ENCODE results near the gene POLR2L.

POLR2L gene

DNA sequence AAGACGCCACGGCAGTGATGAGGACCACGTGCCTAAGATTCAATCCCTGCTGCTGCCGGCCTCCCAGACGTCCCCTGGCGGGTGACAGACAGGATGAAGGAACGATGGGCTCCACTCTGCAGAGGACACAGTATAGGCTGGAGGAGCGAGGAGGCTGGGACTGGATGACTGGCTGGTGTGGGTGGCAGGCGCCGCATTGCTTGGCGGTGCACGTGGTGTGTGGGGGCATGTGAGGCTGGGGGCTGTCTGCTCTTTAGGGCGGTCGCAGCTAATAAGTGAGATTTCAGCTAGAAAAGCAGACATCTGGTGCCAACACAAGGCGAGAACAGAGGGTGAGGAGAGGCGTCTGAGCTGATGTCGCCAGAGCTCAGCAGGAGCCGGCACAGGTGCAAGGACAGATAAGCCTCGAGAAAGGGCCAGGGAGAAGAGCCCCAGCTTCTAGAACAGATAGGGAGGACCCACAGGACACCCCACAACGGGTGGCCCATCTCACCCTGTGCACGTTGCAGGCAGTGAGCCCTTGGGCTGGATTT is 33.5 kb upstream of the POLR2L start:
- peaks cover 3% of the 10 kb centered on the region for H3K36me3 Mint-ChIP-seq (ENCODE audit: low read depth)
- no peaks in the 10 kb centered on the region for H3K4me1 Mint-ChIP-seq (ENCODE audit: low read depth)
- H3K4me3 Mint-ChIP-seq = no peak overlapping the region
- no peaks in the 10 kb centered on the region for H3K9me3 Mint-ChIP-seq
- DNase-seq (ENCODE audit: low spot score) = no peak
- no peaks in the 10 kb centered on the region for H3K27me3 Mint-ChIP-seq (ENCODE audit: low read depth)
- H3K27ac Mint-ChIP-seq = no peak overlapping the region

DNA sequence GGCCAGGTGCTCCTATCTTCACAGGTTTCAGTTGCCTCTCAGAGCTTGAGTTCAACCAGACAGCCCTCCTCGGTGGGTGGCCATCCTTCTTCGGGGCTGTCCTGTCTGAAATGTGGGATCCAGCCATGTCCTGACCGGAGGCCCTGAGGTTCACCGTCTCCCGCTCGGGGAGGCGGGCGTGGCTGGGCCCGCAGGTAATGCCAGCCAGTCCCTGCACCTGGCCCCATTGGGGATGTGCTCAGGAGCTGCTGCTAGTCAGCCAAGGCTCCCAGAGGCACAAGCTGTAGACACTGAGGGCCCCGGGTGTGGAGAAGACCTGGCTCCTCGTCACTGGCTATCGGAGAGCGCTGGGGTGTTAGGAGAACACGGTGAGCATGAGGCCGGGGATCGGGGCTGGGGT is 32.9 kb upstream of the POLR2L start:
- peaks cover 3% of the 10 kb centered on the region for H3K36me3 Mint-ChIP-seq (ENCODE audit: low read depth)
- H3K4me1 Mint-ChIP-seq (ENCODE audit: low read depth) = no peaks in the 10 kb centered on the region
- H3K4me3 Mint-ChIP-seq = no peak overlapping the region
- DNase-seq (ENCODE audit: low spot score) = no peak
- H3K27ac Mint-ChIP-seq = no peak overlapping the region
- H3K27me3 Mint-ChIP-seq (ENCODE audit: low read depth) = no peaks in the 10 kb centered on the region
- H3K9me3 Mint-ChIP-seq = no peaks in the 10 kb centered on the region

DNA sequence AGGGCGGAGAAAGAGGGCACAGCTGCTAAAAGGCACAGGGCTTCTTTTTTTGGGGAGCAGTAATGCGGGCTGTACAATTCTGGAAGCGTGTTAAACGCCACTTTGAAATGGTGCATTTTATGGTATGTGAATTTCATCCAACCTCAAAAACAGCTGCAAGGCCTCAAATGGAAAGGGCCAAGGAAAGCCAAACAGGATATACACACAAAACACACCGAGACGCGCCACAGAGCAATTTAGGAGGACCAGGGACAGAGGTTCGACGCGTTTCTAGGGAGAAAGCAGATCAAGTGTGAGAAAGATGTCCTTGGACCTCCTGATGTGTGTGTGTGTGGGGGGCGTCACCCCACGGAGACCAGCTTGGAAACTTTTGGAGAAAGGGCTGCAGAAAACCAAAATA is 31.4 kb upstream of the POLR2L start:
- Mint-ChIP-seq H3K36me3 (ENCODE audit: low read depth) (no peaks in the 10 kb centered on the region), H3K9me3 (no peaks in the 10 kb centered on the region), H3K27me3 (ENCODE audit: low read depth) (no peaks in the 10 kb centered on the region), H3K4me1 (ENCODE audit: low read depth) (no peaks in the 10 kb centered on the region), H3K27ac (no peak overlapping the region), H3K4me3 (no peak overlapping the region)
- DNase-seq (ENCODE audit: low spot score) = no peak

DNA sequence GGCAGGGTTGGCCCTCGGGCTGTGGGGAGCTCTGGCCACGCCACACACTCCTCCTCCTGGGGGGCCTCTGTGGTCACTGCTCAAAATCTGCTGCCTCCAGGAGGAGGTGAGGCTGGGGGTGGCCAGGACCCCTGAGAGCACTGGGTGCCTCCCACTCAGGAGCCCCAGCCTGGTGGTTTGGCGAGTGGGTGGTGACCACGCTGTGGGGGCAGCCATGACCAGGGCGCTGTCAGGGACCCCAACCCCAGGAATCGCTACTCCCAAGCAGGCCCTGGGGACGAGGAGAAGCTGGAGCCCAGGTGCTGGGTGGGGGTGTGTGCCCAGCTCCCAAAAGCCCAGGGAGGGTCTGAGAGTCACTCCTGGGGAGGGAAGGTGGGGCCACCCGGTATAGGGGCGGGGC is 30.5 kb upstream of the POLR2L start:
- no peaks in the 10 kb centered on the region for H3K27me3 Mint-ChIP-seq (ENCODE audit: low read depth)
- DNase-seq (ENCODE audit: low spot score) = no peak
- H3K9me3 Mint-ChIP-seq = no peaks in the 10 kb centered on the region
- H3K27ac Mint-ChIP-seq = no peak overlapping the region
- H3K36me3 Mint-ChIP-seq (ENCODE audit: low read depth) = no peaks in the 10 kb centered on the region
- H3K4me1 Mint-ChIP-seq (ENCODE audit: low read depth) = no peaks in the 10 kb centered on the region
- H3K4me3 Mint-ChIP-seq = no peak overlapping the region

DNA sequence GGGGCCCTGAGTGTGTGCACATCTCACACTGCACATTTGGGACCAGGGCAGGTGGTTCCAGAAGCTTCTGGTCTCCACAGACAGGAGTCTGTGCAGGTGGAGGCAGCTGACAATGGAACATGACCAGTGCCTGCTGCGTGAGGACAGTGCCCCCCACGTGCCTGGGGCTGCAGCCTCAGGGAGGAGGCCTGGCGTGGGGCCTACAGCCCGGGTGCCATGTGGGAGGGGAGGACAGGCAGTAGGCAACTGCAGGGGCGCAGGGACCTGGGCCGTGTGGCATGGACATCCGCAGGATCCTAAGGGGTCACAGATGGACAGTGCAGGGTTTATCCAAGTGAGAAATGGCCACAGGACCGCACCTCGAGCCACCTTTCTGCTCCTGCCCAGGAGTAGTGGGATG is 29.1 kb upstream of the POLR2L start:
- Mint-ChIP-seq H3K4me1 (ENCODE audit: low read depth) (no peaks in the 10 kb centered on the region), H3K4me3 (no peak overlapping the region), H3K27ac (no peak overlapping the region), H3K9me3 (no peaks in the 10 kb centered on the region), H3K27me3 (ENCODE audit: low read depth) (no peaks in the 10 kb centered on the region), H3K36me3 (ENCODE audit: low read depth) (no peaks in the 10 kb centered on the region)
- DNase-seq (ENCODE audit: low spot score) = no peak

DNA sequence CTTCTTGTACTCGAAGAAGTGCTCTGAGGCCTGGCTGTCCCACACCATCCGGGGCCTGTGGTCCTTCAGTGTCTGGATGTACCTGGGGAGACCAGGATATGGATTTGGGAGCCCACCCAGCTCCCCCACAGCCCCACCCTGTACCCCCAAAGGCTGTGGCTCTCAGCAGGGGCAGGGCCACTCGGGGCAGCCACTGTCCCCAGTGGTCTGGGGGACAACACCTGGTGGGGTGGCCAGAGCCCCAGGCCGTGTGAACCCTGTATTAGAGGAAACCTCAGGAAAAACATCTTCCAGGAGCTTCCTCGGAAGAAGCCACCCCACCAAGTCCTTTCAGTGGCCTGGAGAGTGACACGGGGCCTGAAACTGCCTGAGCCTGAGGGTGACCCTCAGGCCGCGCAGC is 28.1 kb upstream of the POLR2L start:
- no peaks in the 10 kb centered on the region for H3K9me3 Mint-ChIP-seq
- H3K4me3 Mint-ChIP-seq = no peak overlapping the region

DNA sequence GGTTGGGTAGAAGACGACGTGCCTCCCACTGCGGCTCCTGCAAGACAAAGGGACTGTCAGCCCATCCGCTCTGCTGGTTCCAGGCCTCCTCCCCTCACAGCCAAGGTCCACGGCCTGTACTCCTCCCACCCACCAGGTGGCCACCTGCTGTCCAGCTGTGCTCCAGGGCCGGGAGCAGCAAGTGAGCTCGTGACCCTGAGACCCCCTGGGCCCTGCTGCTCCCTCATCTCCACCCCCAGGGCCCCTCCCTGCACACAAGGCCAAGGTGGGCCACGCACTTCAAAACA is 27.7 kb upstream of the POLR2L start:
- Mint-ChIP-seq H3K36me3 (ENCODE audit: low read depth) (no peaks in the 10 kb centered on the region), H3K27ac (no peak overlapping the region), H3K4me1 (ENCODE audit: low read depth) (no peaks in the 10 kb centered on the region), H3K9me3 (no peaks in the 10 kb centered on the region), H3K27me3 (ENCODE audit: low read depth) (no peaks in the 10 kb centered on the region), H3K4me3 (no peak overlapping the region)
- DNase-seq (ENCODE audit: low spot score) = no peak

More for the DNA sequence above, 28.1 kb upstream of the POLR2L start:
- no peaks in the 10 kb centered on the region for H3K27me3 Mint-ChIP-seq (ENCODE audit: low read depth)
- no peak overlapping the region for H3K27ac Mint-ChIP-seq
- DNase-seq (ENCODE audit: low spot score) = no peak
- no peaks in the 10 kb centered on the region for H3K36me3 Mint-ChIP-seq (ENCODE audit: low read depth)
- H3K4me1 Mint-ChIP-seq (ENCODE audit: low read depth) = no peaks in the 10 kb centered on the region

DNA sequence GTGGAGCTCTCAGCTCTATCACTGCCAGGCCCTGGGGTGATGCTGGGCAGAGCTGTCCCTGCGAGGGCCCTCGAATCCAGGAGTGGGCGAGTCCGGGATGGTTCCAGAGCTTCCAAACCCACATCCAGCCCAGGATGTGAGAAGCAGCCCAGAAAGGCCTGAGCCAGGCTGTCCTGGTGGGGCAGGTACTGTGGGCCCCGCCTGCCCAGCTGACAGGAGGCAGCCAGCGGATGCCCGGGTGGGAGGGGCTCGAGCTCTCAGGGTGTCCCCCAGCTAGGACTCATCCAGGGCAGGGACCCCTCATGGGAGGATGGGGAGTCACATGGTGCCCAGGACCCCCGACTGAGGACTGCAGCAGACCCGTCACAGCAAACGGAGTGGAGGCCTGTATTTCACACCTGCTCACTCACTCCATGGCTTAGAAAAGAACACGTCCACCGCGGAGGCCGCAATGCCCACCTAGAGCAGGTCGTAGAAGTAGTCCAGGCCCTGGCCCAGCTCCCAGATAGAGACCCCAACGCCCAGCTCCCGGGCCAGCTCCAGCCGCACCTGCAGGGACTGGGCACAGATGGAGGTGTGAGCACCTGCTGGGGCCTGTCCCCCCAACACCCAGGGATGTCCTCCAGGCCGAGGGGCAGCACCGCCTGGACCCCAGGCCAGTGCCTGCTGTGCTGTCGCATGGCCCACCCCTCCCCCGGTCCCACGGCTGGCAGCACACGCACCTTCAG is 27.2 kb upstream of the POLR2L start:
- H3K4me3 Mint-ChIP-seq = no peak overlapping the region
- H3K9me3 Mint-ChIP-seq = no peaks in the 10 kb centered on the region
- no peaks in the 10 kb centered on the region for H3K36me3 Mint-ChIP-seq (ENCODE audit: low read depth)
- no peaks in the 10 kb centered on the region for H3K4me1 Mint-ChIP-seq (ENCODE audit: low read depth)
- no peak for DNase-seq (ENCODE audit: low spot score)
- no peaks in the 10 kb centered on the region for H3K27me3 Mint-ChIP-seq (ENCODE audit: low read depth)
- H3K27ac Mint-ChIP-seq = no peak overlapping the region

DNA sequence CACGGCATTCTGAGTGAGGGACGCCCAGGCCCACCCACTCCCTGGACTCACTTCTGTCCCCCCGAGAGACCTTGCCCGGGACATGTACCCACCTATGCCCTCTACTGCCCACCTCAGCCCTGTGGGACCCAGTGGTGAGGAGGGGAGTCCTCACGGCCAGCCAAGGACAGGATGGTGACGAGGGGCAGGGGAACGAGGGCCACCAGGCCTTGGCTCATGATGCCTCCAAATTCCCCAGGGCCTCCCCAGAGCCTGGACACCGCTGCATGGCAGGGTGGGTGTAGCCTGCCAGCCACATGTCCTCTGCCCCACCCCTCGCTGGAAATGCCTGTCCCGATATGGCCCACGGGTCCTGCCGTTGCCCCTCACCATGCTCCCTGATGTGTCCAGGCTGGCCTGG is 26.5 kb upstream of the POLR2L start:
- no peaks in the 10 kb centered on the region for H3K36me3 Mint-ChIP-seq (ENCODE audit: low read depth)
- H3K27me3 Mint-ChIP-seq (ENCODE audit: low read depth) = no peaks in the 10 kb centered on the region
- no peaks in the 10 kb centered on the region for H3K4me1 Mint-ChIP-seq (ENCODE audit: low read depth)
- no peak overlapping the region for H3K4me3 Mint-ChIP-seq
- H3K9me3 Mint-ChIP-seq = no peaks in the 10 kb centered on the region
- DNase-seq (ENCODE audit: low spot score) = no peak
- no peak overlapping the region for H3K27ac Mint-ChIP-seq

DNA sequence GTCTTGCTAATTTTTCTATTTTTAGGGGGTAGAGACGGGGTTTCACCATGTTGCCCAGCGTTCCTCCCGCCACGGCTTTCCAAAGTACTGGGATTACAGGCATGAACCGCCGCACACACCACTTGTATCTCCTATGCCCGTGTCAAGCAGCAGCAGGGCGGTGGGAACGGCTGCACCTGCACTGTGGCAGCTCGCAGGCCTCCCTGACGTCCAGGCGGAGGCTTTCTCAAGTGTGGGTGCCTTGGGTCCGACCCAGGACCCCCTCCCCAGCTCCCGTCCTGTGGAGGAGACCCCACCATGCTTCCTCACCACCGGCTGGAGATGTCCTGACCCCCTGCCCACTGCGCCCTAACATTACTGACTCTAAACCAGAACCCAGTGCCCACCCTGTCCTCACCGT is 26.1 kb upstream of the POLR2L start:
- no peaks in the 10 kb centered on the region for H3K4me1 Mint-ChIP-seq (ENCODE audit: low read depth)
- H3K36me3 Mint-ChIP-seq (ENCODE audit: low read depth) = no peaks in the 10 kb centered on the region
- no peak overlapping the region for H3K27ac Mint-ChIP-seq
- no peaks in the 10 kb centered on the region for H3K27me3 Mint-ChIP-seq (ENCODE audit: low read depth)
- no peak for DNase-seq (ENCODE audit: low spot score)
- H3K4me3 Mint-ChIP-seq = no peak overlapping the region
- no peaks in the 10 kb centered on the region for H3K9me3 Mint-ChIP-seq

DNA sequence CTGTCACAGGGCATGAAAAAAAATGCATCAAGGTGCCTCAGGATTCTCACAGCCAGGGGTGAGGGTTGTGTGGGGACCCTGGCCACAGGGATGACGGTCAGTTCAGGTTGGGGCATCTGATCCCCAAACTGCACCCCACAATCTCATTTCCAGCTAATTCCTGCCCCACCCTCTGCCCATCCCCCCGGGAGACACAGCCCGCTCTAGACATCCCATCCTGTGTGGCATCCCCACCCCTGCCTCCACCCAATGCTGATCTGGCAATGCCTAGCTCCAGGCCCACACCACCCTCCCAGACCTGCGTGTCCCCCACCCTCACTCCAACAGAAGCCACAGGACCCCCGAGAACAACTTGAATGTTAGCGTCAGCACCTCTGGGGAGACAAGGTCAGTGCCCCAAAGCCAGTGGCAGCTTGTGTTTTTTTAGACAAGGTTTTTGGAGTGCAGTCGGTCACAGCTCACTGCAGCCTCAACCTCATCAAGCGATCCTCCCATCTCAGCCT is 25.6 kb upstream of the POLR2L start:
- DNase-seq (ENCODE audit: low spot score) = no peak
- Mint-ChIP-seq H3K27ac (no peak overlapping the region), H3K27me3 (ENCODE audit: low read depth) (no peaks in the 10 kb centered on the region), H3K4me3 (no peak overlapping the region), H3K36me3 (ENCODE audit: low read depth) (no peaks in the 10 kb centered on the region), H3K4me1 (ENCODE audit: low read depth) (no peaks in the 10 kb centered on the region), H3K9me3 (no peaks in the 10 kb centered on the region)

DNA sequence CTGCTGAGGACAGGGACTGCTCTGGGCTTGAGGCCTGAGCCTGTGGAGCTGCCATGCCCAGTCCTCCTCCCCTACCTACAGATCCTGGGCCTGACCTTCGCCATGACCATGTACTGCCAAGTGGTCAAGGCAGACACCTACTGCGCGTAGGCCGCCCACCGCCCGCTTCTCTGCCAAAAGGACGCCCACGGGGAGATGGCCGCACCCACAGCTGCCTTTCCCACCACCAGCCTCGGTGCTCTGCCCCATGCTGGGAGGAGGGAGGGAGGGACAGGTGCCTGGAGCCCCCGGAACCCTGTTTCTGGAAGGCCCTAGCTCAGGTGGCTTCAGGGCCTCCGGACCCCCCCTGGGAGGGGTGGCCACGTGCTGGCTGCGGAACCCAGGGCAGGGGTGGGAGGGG is 24.2 kb upstream of the POLR2L start:
- no peak for DNase-seq (ENCODE audit: low spot score)
- H3K27me3 Mint-ChIP-seq (ENCODE audit: low read depth) = no peaks in the 10 kb centered on the region
- H3K9me3 Mint-ChIP-seq = no peaks in the 10 kb centered on the region
- H3K4me3 Mint-ChIP-seq = no peak overlapping the region
- H3K27ac Mint-ChIP-seq = no peak overlapping the region
- no peaks in the 10 kb centered on the region for H3K36me3 Mint-ChIP-seq (ENCODE audit: low read depth)
- no peaks in the 10 kb centered on the region for H3K4me1 Mint-ChIP-seq (ENCODE audit: low read depth)

DNA sequence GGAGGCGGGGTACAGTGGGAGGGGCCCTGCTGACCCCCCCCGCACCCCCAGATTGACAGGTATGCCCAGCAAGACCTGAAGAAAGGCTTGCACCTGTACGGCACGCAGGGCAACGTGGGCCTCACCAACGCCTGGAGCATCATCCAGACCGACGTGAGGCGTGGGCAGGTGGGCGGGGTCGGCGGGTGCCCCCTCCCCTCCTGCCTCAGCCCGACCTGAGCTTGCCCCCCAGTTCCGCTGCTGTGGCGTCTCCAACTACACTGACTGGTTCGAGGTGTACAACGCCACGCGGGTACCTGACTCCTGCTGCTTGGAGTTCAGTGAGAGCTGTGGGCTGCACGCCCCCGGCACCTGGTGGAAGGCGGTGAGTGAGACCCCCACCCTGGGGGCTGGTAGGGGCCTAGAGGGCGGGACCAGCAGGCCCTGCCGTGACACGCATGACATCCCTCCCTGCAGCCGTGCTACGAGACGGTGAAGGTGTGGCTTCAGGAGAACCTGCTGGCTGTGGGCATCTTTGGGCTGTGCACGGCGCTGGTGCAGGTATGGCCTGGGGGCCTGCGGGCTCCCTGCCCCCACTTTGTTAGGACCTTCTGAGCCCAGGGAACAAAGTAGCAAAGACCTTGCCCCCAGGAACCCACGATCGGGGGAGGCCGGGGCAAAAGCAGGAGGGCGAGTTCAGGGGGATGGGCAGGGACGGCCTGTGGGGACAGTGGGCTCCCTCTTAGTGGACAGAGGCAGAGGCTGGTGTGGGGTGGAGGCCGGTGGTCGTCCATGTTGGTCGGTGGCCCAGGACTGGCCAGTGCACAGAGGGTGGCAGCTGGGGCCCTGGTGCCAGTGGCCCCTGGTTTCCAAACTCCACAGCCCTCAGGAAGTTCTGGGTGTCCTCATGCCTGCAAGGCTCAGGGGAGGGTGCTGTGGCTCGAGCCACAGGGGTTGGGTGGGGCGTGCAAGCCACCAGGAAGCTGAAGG is 23.4 kb upstream of the POLR2L start:
- Mint-ChIP-seq H3K27me3 (ENCODE audit: low read depth) (no peaks in the 10 kb centered on the region), H3K4me1 (ENCODE audit: low read depth) (no peaks in the 10 kb centered on the region), H3K9me3 (no peaks in the 10 kb centered on the region), H3K36me3 (ENCODE audit: low read depth) (no peaks in the 10 kb centered on the region), H3K27ac (no peak overlapping the region), H3K4me3 (no peak overlapping the region)
- no peak for DNase-seq (ENCODE audit: low spot score)

DNA sequence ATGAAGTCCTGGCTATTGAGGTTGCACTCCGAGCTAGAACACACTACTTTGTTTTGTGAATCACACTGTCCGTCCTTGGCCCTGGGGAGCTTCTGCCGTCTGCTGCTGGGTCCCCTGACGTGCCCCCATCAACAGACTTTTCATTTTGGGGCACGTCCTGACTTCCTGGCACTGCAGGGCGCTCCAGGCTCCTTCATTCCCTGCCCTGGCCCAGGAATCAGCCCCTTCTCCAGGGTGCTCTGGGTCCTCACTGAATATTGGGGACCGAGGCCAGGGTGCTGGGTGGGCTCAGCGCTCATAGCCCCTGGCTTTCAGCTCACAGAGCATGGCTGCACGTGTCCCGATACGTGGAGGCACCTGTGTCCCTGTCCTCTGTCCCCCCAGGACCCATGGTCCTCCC is 22.6 kb upstream of the POLR2L start:
- H3K4me3 Mint-ChIP-seq = no peak overlapping the region
- DNase-seq (ENCODE audit: low spot score) = no peak
- H3K36me3 Mint-ChIP-seq (ENCODE audit: low read depth) = no peaks in the 10 kb centered on the region
- no peaks in the 10 kb centered on the region for H3K9me3 Mint-ChIP-seq
- H3K4me1 Mint-ChIP-seq (ENCODE audit: low read depth) = no peaks in the 10 kb centered on the region
- H3K27me3 Mint-ChIP-seq (ENCODE audit: low read depth) = no peaks in the 10 kb centered on the region
- H3K27ac Mint-ChIP-seq = no peak overlapping the region
